SK-N-SH treated with all-trans-retinoic acid at 6 μM for 48 hours (cell line): ENCODE measurements around the gene PCAT7.

Experiments used
- ATAC-seq: fragments of 200-7000 bp; cut with Tn5 transposase; 3 replicates; pipeline ENCODE4 v1.9.1; 2020; ENCODE audit warnings: mild to moderate bottlenecking, moderate library complexity
- ARNTL ChIP-seq: fragments of 450-650 bp; formaldehyde crosslinking; IDR thresholded peaks from 2 replicates; pipeline ENCODE4 v1.5.0; 2020; ENCODE audit warnings: low read depth, mild to moderate bottlenecking, moderate library complexity, borderline replicate concordance
- BACH2 ChIP-seq: fragments of 250-450 bp; sonication (Bioruptor Pico); IDR thresholded peaks from 2 replicates; pipeline ENCODE4 v1.9.0; 2021; ENCODE audit warnings: mild to moderate bottlenecking, borderline replicate concordance
- CREB5 ChIP-seq: fragments of 250-450 bp; sonication (Bioruptor Pico); IDR thresholded peaks from 2 replicates; pipeline ENCODE4 v1.5.1; 2020; ENCODE audit warnings: low read depth, mild to moderate bottlenecking, moderate library complexity
- CSDC2 ChIP-seq: fragments of 250-450 bp; sonication (Bioruptor Pico); IDR thresholded peaks from 2 replicates; pipeline ENCODE4 v1.5.0; 2020; ENCODE audit warnings: mild to moderate bottlenecking, moderate library complexity
- CSRNP3 ChIP-seq: fragments of 250-450 bp; sonication (Bioruptor Pico); IDR thresholded peaks from 2 replicates; pipeline ENCODE4 v1.5.1; 2021; ENCODE audit warnings: mild to moderate bottlenecking, moderate library complexity
- ESRRG ChIP-seq: fragments of 250-450 bp; sonication (Bioruptor Pico); IDR thresholded peaks from 2 replicates; pipeline ENCODE4 v1.6.1; 2021; ENCODE audit warnings: mild to moderate bottlenecking
- GLIS3 ChIP-seq: fragments of 250-450 bp; sonication (Bioruptor Pico); IDR thresholded peaks from 2 replicates; pipeline ENCODE4 v1.5.0; 2020; ENCODE audit warnings: mild to moderate bottlenecking, moderate library complexity
- ISL1 ChIP-seq: fragments of 250-450 bp; sonication (Bioruptor Pico); IDR thresholded peaks from 2 replicates; pipeline ENCODE4 v2.1.2; 2022; ENCODE audit warnings: mild to moderate bottlenecking, moderate library complexity
- OSR1 ChIP-seq: fragments of 250-450 bp; sonication (Bioruptor Pico); IDR thresholded peaks from 2 replicates; pipeline ENCODE4 v1.8.0; 2022; ENCODE audit warnings: moderate library complexity, mild to moderate bottlenecking, inconsistent platforms
- PATZ1 ChIP-seq: fragments of 250-450 bp; sonication (Bioruptor Pico); IDR thresholded peaks from 2 replicates; pipeline ENCODE4 v1.8.0; 2020; ENCODE audit warnings: mild to moderate bottlenecking, moderate library complexity, borderline replicate concordance
- POU6F1 ChIP-seq: fragments of 250-450 bp; sonication (Bioruptor Pico); IDR thresholded peaks from 2 replicates; pipeline ENCODE4 v1.8.0; 2021; ENCODE audit warnings: low read depth, mild to moderate bottlenecking, moderate library complexity, borderline replicate concordance
- PPARA ChIP-seq: fragments of 250-450 bp; sonication (Bioruptor Pico); IDR thresholded peaks from 2 replicates; pipeline ENCODE4 v1.5.0; 2020; ENCODE audit warnings: mild to moderate bottlenecking, borderline replicate concordance
- RARB ChIP-seq: fragments of 250-450 bp; sonication (Bioruptor Pico); IDR thresholded peaks from 2 replicates; pipeline ENCODE4 v1.8.0; 2021; ENCODE audit warnings: mild to moderate bottlenecking, moderate library complexity
- SNAI2 ChIP-seq: fragments of 250-450 bp; sonication (Bioruptor Pico); IDR thresholded peaks from 2 replicates; pipeline ENCODE4 v1.5.0; 2020; ENCODE audit warnings: mild to moderate bottlenecking, moderate library complexity
- TCF4 ChIP-seq: fragments of 250-450 bp; sonication (Bioruptor Pico); IDR thresholded peaks from 2 replicates; pipeline ENCODE4 v1.8.0; 2021; ENCODE audit warnings: mild to moderate bottlenecking, moderate library complexity, borderline replicate concordance
- TOX ChIP-seq: fragments of 250-450 bp; sonication (Bioruptor Pico); IDR thresholded peaks from 2 replicates; pipeline ENCODE4 v1.8.0; 2021; ENCODE audit warnings: mild to moderate bottlenecking, moderate library complexity, borderline replicate concordance
- TSHZ2 ChIP-seq: fragments of 250-450 bp; sonication (Bioruptor Pico); IDR thresholded peaks from 2 replicates; pipeline ENCODE4 v1.5.0; 2020; ENCODE audit warnings: mild to moderate bottlenecking, moderate library complexity
- ZC3H10 ChIP-seq: fragments of 250-450 bp; sonication (Bioruptor Pico); IDR thresholded peaks from 2 replicates; pipeline ENCODE4 v1.5.1; 2021; ENCODE audit warnings: mild to moderate bottlenecking, moderate library complexity
- ZFP3 ChIP-seq: fragments of 250-450 bp; sonication (Bioruptor Pico); IDR thresholded peaks from 2 replicates; pipeline ENCODE4 v1.5.0; 2020; ENCODE audit warnings: mild to moderate bottlenecking, moderate library complexity
- ZFP30 ChIP-seq: fragments of 450-650 bp; formaldehyde crosslinking; IDR thresholded peaks from 2 replicates; pipeline ENCODE4 v1.5.0; 2022; ENCODE audit warnings: mild to moderate bottlenecking, moderate library complexity
- ZNF565 ChIP-seq: fragments of 450-650 bp; formaldehyde crosslinking; conservative IDR thresholded peaks from 2 replicates; pipeline ENCODE4 v1.5.0; 2020; ENCODE audit warnings: low read depth, mild to moderate bottlenecking, moderate library complexity
- ZNF70 ChIP-seq: fragments of 450-650 bp; formaldehyde crosslinking; IDR thresholded peaks from 2 replicates; pipeline ENCODE4 v1.5.0; 2020; ENCODE audit warnings: mild to moderate bottlenecking, moderate library complexity
- ZNF8 ChIP-seq: fragments of 450-650 bp; formaldehyde crosslinking; IDR thresholded peaks from 2 replicates; pipeline ENCODE4 v1.5.0; 2020; ENCODE audit warnings: mild to moderate bottlenecking, moderate library complexity

Gene PCAT7

GRCh38 chr9:94606646-94607422, 52.0 kb downstream of the PCAT7 start (continued):
- TF ChIP-seq POU6F1 (CRISPR knock-in tag) (no peak), ZNF565 (no peak), CSRNP3 (no peak), ISL1 (CRISPR knock-in tag) (no peak), TOX (CRISPR knock-in tag) (no peak), PATZ1 (CRISPR knock-in tag) (no peak), PPARA (no peak), ZFP30 (CRISPR knock-in tag) (no peak), OSR1 (no peak), ARNTL (CRISPR knock-in tag) (no peak), ZNF70 (CRISPR knock-in tag) (no peak)

GRCh38 chr9:94607423-94607691, 52.5 kb downstream of the PCAT7 start:
- ATAC-seq = no peak
- TF ChIP-seq ISL1 (CRISPR knock-in tag) = no peak
- no peak for TF ChIP-seq OSR1
- no peak for TF ChIP-seq POU6F1 (CRISPR knock-in tag)
- TF ChIP-seq CREB5 (CRISPR knock-in tag) = no peak
- TF ChIP-seq RARB (CRISPR knock-in tag) = no peak
- TF ChIP-seq BACH2 (CRISPR knock-in tag) = no peak
- TF ChIP-seq ZC3H10 = no peak
- TF ChIP-seq GLIS3 = no peak
- TF ChIP-seq ARNTL (CRISPR knock-in tag) = no peak
- no peak for TF ChIP-seq TCF4
- TF ChIP-seq CSDC2 (CRISPR knock-in tag) = no peak
- TF ChIP-seq ESRRG (CRISPR knock-in tag) = no peak
- TF ChIP-seq PPARA = no peak
- TF ChIP-seq ZNF8 = no peak
- no peak for TF ChIP-seq ZFP30 (CRISPR knock-in tag)
- TF ChIP-seq SNAI2 (CRISPR knock-in tag) = no peak
- no peak for TF ChIP-seq TOX (CRISPR knock-in tag)
- TF ChIP-seq TSHZ2 (CRISPR knock-in tag) = no peak
- TF ChIP-seq ZFP3 = no peak
- TF ChIP-seq ZNF70 (CRISPR knock-in tag) = no peak
